Upper lobe of left lung (tissue), 4 donors: ENCODE results near the gene MLF2.

Experiments
- CTCF ChIP-seq, 6 experiments: fragments of 450-650 bp in 4 of 6; fragments of 200-600 bp in 2 of 6; sonication (generic) in 2 of 6; IDR thresholded peaks; one replicate each; pipeline ENCODE4 v1.5.1; 2016 to 2019; ENCODE audit warnings: antibody characterized with exemption in 6 of 6
- POLR2A ChIP-seq, 4 donors: fragments of 450-650 bp; IDR thresholded peaks; one replicate each; pipeline ENCODE4 v1.5.1; 2016 to 2017; ENCODE audit warnings: antibody characterized with exemption in 4 of 4, mild to moderate bottlenecking in 2 of 4
- POLR2AphosphoS5 ChIP-seq, 2 donors: sonication (generic); formaldehyde crosslinking; IDR thresholded peaks; one replicate each; pipeline ENCODE4 v1.5.1; 2017; ENCODE audit warnings: antibody characterized with exemption in 2 of 2

DNA sequence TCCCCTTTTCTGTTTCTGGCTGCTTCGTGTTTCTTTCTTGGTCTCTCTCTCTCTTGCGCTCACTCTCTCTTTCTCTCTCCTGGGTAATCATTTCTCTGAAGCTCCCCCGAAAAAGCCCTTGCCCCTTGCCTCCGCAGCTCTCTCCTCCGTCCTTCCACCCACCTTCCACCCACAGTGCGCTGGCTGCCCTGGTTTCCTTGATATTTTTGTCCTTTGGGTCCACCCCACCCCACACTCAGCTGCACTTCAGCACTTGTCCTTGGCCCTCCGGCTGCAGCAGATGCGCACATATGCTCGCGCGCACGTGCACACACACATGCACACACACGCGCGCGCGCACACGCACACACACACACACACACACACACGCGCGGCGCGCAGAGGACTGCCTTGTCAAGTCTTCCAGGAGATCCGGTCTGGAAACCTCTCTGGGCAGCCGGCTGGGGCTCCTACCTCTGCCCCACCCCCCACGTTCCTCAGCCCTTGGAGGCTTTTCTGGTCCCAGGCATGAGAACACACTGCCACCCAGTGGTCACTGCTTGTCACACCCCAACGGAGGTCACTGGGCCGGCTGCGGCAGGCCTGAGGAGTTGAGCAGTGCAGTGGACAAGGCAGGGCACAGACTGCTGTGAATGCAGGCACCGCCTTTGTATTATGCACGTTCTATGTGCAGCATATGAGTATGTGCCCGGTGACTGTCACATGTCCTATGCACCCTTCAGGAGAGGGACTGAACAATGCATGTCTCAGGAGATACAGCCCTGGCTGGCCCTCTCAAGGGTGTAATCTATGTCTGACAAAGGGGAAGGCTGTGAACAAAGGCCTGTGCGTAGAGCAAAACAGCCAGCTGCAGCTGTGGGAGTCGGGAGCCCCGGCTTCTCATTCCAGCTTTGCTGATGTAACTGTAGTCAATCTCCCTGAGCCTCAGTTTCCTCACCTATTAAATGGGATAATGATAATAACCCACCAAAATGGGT lies 25.9 kb upstream of the MLF2 start:
- TF ChIP-seq POLR2A (IDR thresholded peaks at IDR 0.05): peak in 1 of 4 donors; percentile 14
- peak; percentile 91 to 99 (median 98) for TF ChIP-seq CTCF (IDR thresholded peaks at IDR 0.05)
- TF ChIP-seq POLR2AphosphoS5 (IDR thresholded peaks at IDR 0.05): peak; percentile 53 to 71
